B cell (primary cell): Measurements from ENCODE around the gene RIC8B. TPM values are rescaled to one million over a fixed set of nuclear protein-coding genes. Genes with fewer than 3 reads are reported as not detected.

ENCODE experiments used
- ATAC-seq: fragments of 200-7000 bp; cut with Tn5 transposase; one replicate; pipeline ENCODE4 v1.10.0; 2021; ENCODE audit warnings: low read depth, mild to moderate bottlenecking, moderate number of reproducible peaks, moderate library complexity
- CTCF ChIA-PET: fragments of 350-600 bp; sonication (Branson Sonifier 250); formaldehyde crosslinking; loops from one replicate; lab custom pipeline; 2021; ENCODE audit warnings: antibody characterized with exemption, inconsistent platforms; lab: Charles Lee
- POLR2A ChIA-PET: fragments of 350-600 bp; sonication (Branson Sonifier 250); formaldehyde crosslinking; loops from one replicate; lab custom pipeline; 2021; ENCODE audit warnings: antibody characterized with exemption; lab: Charles Lee
- DNase-seq: peaks from one replicate; pipeline ENCODE4 v3.0.0; 2013
- H2AFZ ChIP-seq: 2 replicates; pipeline ENCODE4 v1.6.1; 2012; ENCODE audit warnings: mild to moderate bottlenecking, low read depth, low read length; ENCODE audit not compliant: insufficient read depth, poor library complexity, severe bottlenecking
- H3K27ac ChIP-seq, 2 donors: 1 replicate in 1 of 2; 2 replicates in 1 of 2; pipeline ENCODE4 v1.5.1; 2012 to 2013; ENCODE audit warnings: low read length in 2 of 2, mild to moderate bottlenecking in 2 of 2, moderate library complexity in 1 of 2
- H3K27me3 ChIP-seq, 4 experiments: fragments of 200-600 bp in 1 of 4; sonication (generic) in 1 of 4; replicated peaks in 1 of 4; 1 replicate in 2 of 4; 2 replicates in 2 of 4; pipeline versions ENCODE4 v1.6.1 to v1.7.0; 2013 to 2016; ENCODE audit warnings: low read length in 3 of 4, mild to moderate bottlenecking in 2 of 4, mixed read lengths in 1 of 4, moderate library complexity in 1 of 4; ENCODE audit not compliant: insufficient read depth in 4 of 4, control insufficient read depth in 3 of 4; ENCODE audit errors: control extremely low read depth in 1 of 4
- H3K36me3 ChIP-seq, 2 experiments: replicated peaks in 1 of 2; 1 replicate in 1 of 2; 2 replicates in 1 of 2; pipeline versions ENCODE4 v1.6.1 to v1.7.1; 2013; ENCODE audit warnings: low read length in 1 of 2; ENCODE audit not compliant: insufficient read depth in 2 of 2, control insufficient read depth in 1 of 2; ENCODE audit errors: control extremely low read depth in 1 of 2, extremely low read depth in 1 of 2
- H3K4me1 ChIP-seq, 2 donors: fragments of 200-600 bp in 1 of 2; sonication (generic) in 1 of 2; 1 replicate in 1 of 2; 2 replicates in 1 of 2; pipeline versions ENCODE4 v1.5.1 to v1.6.1; 2013 to 2017; ENCODE audit warnings: low read length in 2 of 2; ENCODE audit not compliant: control insufficient read depth in 2 of 2, insufficient read depth in 2 of 2
- H3K4me2 ChIP-seq: replicated peaks from 2 replicates; pipeline ENCODE3; 2012; ENCODE audit warnings: mild to moderate bottlenecking, low read depth, low read length; ENCODE audit not compliant: poor library complexity, severe bottlenecking
- H3K4me3 ChIP-seq, 5 experiments: fragments of 200-600 bp in 1 of 5; sonication (generic) in 1 of 5; 1 replicate in 3 of 5; 2 replicates in 2 of 5; pipeline versions ENCODE4 v1.5.1 to v1.7.0; 2011 to 2016; ENCODE audit warnings: low read length in 4 of 5, mild to moderate bottlenecking in 4 of 5, low read depth in 2 of 5, control low read depth in 1 of 5, moderate library complexity in 1 of 5; ENCODE audit not compliant: insufficient read depth in 1 of 5; ENCODE audit errors: control extremely low read depth in 1 of 5, extremely low read depth in 1 of 5
- H3K79me2 ChIP-seq: fragments of 200-600 bp; sonication (generic); one replicate; pipeline ENCODE4 v1.6.0; 2016; ENCODE audit warnings: low read length; ENCODE audit not compliant: control insufficient read depth, insufficient read depth
- H3K9ac ChIP-seq: fragments of 200-600 bp; sonication (generic); 2 replicates; pipeline ENCODE4 v1.6.1; 2017; ENCODE audit warnings: mild to moderate bottlenecking, low read length, moderate library complexity
- H3K9me3 ChIP-seq, 3 donors: one replicate each; pipeline versions ENCODE4 v1.6.1 to v1.7.1; 2013; ENCODE audit warnings: low read length in 2 of 3; ENCODE audit not compliant: control insufficient read depth in 2 of 3, insufficient read depth in 1 of 3; ENCODE audit errors: control extremely low read depth in 1 of 3
- H4K20me1 ChIP-seq: 2 replicates; pipeline ENCODE4 v1.6.0; 2012; ENCODE audit warnings: mild to moderate bottlenecking, low read length; ENCODE audit not compliant: insufficient read depth, control insufficient read depth, poor library complexity, severe bottlenecking
- H3K27ac Mint-ChIP-seq: one replicate; pipeline ENCODE4 v1.8.0; 2021; ENCODE audit warnings: mixed read lengths
- H3K27me3 Mint-ChIP-seq: one replicate; pipeline ENCODE4 v1.8.0; 2021; ENCODE audit warnings: mixed read lengths
- H3K4me1 Mint-ChIP-seq: one replicate; pipeline ENCODE4 v1.8.0; 2021; ENCODE audit warnings: mixed read lengths
- H3K4me3 Mint-ChIP-seq: one replicate; pipeline ENCODE4 v1.8.0; 2021; ENCODE audit warnings: mixed read lengths
- H3K9me3 Mint-ChIP-seq: one replicate; pipeline ENCODE4 v1.8.0; 2022; ENCODE audit warnings: mixed read lengths; ENCODE audit not compliant: insufficient read depth
- EZH2 ChIP-seq: IDR thresholded peaks from 2 replicates; pipeline ENCODE4 v1.6.1; 2012; ENCODE audit warnings: borderline replicate concordance, low read depth, mild to moderate bottlenecking, moderate library complexity, low read length; ENCODE audit not compliant: insufficient read depth, poor library complexity, severe bottlenecking
- WGBS: methylation state at CpG from one replicate; pipeline ENCODE4 v1.1.5; 2013; ENCODE audit warnings: missing lambda C conversion rate; ENCODE audit not compliant: insufficient coverage; 5-methylcytosine and 5-hydroxymethylcytosine counted together
- intact Hi-C: fragments of 100-400 bp; cut with micrococcal nuclease; formaldehyde crosslinking; loops from one replicate; pipeline ENCODE4 v1.10.0; 2022
- polyA plus RNA-seq: library from polyadenylated mRNA; depleted of rRNA; stranded (reverse); fragments of >200 nt; gene quantifications from 2 replicates; pipeline ENCODE4 v1.2.3, GENCODE V29; 2012
- total RNA-seq, 2 donors: library from RNA; stranded (reverse); fragments of 120-200 nt in 1 of 2; gene quantifications; 1 replicate in 1 of 2; 2 replicates in 1 of 2; pipeline versions ENCODE4 v1.2.3 to v1.2.4, GENCODE V29; 2013 to 2022
- TF ChIP-seq, protein P1 (sequence below): fragments of 200-600 bp; IDR thresholded peaks from one replicate; pipeline ENCODE4 v1.8.0; 2022; ENCODE audit warnings: antibody characterized with exemption, mild to moderate bottlenecking

RIC8B gene
- total and polyA plus RNA-seq, 2 donors (not counting 1 experiment from before 2014, with no cell fraction given): 3.0 to 14.8 TPM

GRCh38 chr12:106780010-106780631, 5.6 kb downstream of the RIC8B start:
- H3K79me2 ChIP-seq: peaks cover 11% of the 10 kb centered on the region
- no peaks in the 10 kb centered on the region for H3K9me3 ChIP-seq
- no peak overlapping the region for H3K4me3 ChIP-seq
- Mint-ChIP-seq H3K27ac (no peak overlapping the region), H3K4me3 (no peak overlapping the region), H3K9me3 (no peaks in the 10 kb centered on the region), H3K4me1 (peaks cover 14% of the 10 kb centered on the region), H3K27me3 (no peaks in the 10 kb centered on the region)
- no peaks in the 10 kb centered on the region for H4K20me1 ChIP-seq
- H3K9ac ChIP-seq: no peak overlapping the region
- H3K36me3 ChIP-seq: no peaks in the 10 kb centered on the region
- intact Hi-C loops: no loop called here
- no peak for ATAC-seq
- ChIA-PET CTCF (no interaction called here), POLR2A (no interaction called here)
- no peak for DNase-seq
- no peak overlapping the region for H3K27ac ChIP-seq
- WGBS: no CpG with 5 or more reads among the region's 3 CpGs
- H3K4me1 ChIP-seq: peaks cover 4 to 5% of the 10 kb centered on the region in 2 donors
- H3K4me2 ChIP-seq: no peak overlapping the region
- H3K27me3 ChIP-seq: peaks cover 0 to 3% (median 0%) of the 10 kb centered on the region in 4 experiments
- TF ChIP-seq, protein P1, sequence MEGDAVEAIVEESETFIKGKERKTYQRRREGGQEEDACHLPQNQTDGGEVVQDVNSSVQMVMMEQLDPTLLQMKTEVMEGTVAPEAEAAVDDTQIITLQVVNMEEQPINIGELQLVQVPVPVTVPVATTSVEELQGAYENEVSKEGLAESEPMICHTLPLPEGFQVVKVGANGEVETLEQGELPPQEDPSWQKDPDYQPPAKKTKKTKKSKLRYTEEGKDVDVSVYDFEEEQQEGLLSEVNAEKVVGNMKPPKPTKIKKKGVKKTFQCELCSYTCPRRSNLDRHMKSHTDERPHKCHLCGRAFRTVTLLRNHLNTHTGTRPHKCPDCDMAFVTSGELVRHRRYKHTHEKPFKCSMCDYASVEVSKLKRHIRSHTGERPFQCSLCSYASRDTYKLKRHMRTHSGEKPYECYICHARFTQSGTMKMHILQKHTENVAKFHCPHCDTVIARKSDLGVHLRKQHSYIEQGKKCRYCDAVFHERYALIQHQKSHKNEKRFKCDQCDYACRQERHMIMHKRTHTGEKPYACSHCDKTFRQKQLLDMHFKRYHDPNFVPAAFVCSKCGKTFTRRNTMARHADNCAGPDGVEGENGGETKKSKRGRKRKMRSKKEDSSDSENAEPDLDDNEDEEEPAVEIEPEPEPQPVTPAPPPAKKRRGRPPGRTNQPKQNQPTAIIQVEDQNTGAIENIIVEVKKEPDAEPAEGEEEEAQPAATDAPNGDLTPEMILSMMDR: no peak
- TF ChIP-seq EZH2: no peak
- no peak overlapping the region for H2AFZ ChIP-seq

GRCh38 chr12:106782619-106783018, 8.1 kb downstream of the RIC8B start:
- intact Hi-C loops: no loop called here
- 100% methylated on average over 1 of the region's 1 CpG for WGBS

More at GRCh38 chr12:106782619-106783018, 8.1 kb downstream of the RIC8B start:
- no peaks in the 10 kb centered on the region for H3K27me3 Mint-ChIP-seq
- no peak overlapping the region for H3K4me3 Mint-ChIP-seq
- H3K4me3 ChIP-seq: no peak overlapping the region
- H3K4me2 ChIP-seq: no peak overlapping the region
- H3K27ac ChIP-seq: no peak overlapping the region
- no peaks in the 10 kb centered on the region for H3K27me3 ChIP-seq
- no peaks in the 10 kb centered on the region for H3K9me3 Mint-ChIP-seq
- no peak for ATAC-seq
- POLR2A ChIA-PET: no interaction called here
- H3K36me3 ChIP-seq: no peaks in the 10 kb centered on the region
- no peaks in the 10 kb centered on the region for H4K20me1 ChIP-seq
- no peak overlapping the region for H3K27ac Mint-ChIP-seq
- H3K4me1 Mint-ChIP-seq: no peaks in the 10 kb centered on the region
- no peaks in the 10 kb centered on the region for H3K4me1 ChIP-seq
- TF ChIP-seq, protein P1: no peak
- TF ChIP-seq EZH2: no peak
- no peak overlapping the region for H3K9ac ChIP-seq
- H2AFZ ChIP-seq: no peak overlapping the region
- DNase-seq: no peak
- H3K79me2 ChIP-seq: no peaks in the 10 kb centered on the region
- no peaks in the 10 kb centered on the region for H3K9me3 ChIP-seq
- CTCF ChIA-PET: no interaction called here
